ENCODE data around the gene HEBP1.

The HEBP1 gene

DNA sequence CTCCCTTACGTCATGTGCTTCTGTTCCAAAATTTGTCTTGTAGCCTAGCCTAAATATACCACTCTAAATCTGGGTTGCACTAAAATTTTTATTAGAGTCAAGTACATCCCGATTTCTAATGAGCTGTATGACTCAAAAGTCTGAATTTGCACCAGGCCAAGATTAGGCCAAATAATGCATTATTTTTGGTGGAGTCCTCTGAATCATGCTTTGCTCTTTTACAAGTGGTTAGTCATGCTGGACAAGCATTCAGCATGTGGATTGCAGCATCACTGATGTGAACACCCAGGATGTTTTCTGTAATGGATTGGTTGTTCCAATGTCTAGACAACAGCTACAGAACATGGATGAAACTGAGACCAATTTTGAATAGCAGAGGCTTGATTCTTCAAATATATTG is 23.7 kb downstream of the HEBP1 start:
- POLR2A ChIA-PET = interaction anchor here (0.6 kb wide), 1 partner anchor 869 kb away, joined by 3 read pairs; no protein-coding TSS in a partner anchor
- CTCF ChIA-PET = interaction anchor here (0.7 to 5.9 kb wide), 18 partner anchors 10 to 239 kb away, joined by 3 to 59 read pairs (median 4); no protein-coding TSS in a partner anchor
- peak; percentile 92 for DNase-seq (ENCODE audit: low read depth, low spot score)
- H3K4me3 ChIP-seq (ENCODE audit: low read depth, low read length) = no peak overlapping the region
- TF ChIP-seq, protein P1, sequence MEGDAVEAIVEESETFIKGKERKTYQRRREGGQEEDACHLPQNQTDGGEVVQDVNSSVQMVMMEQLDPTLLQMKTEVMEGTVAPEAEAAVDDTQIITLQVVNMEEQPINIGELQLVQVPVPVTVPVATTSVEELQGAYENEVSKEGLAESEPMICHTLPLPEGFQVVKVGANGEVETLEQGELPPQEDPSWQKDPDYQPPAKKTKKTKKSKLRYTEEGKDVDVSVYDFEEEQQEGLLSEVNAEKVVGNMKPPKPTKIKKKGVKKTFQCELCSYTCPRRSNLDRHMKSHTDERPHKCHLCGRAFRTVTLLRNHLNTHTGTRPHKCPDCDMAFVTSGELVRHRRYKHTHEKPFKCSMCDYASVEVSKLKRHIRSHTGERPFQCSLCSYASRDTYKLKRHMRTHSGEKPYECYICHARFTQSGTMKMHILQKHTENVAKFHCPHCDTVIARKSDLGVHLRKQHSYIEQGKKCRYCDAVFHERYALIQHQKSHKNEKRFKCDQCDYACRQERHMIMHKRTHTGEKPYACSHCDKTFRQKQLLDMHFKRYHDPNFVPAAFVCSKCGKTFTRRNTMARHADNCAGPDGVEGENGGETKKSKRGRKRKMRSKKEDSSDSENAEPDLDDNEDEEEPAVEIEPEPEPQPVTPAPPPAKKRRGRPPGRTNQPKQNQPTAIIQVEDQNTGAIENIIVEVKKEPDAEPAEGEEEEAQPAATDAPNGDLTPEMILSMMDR (IDR thresholded peaks at IDR 0.05; ENCODE audit: insufficient read depth, low read length, missing control alignments) = no peak

DNA sequence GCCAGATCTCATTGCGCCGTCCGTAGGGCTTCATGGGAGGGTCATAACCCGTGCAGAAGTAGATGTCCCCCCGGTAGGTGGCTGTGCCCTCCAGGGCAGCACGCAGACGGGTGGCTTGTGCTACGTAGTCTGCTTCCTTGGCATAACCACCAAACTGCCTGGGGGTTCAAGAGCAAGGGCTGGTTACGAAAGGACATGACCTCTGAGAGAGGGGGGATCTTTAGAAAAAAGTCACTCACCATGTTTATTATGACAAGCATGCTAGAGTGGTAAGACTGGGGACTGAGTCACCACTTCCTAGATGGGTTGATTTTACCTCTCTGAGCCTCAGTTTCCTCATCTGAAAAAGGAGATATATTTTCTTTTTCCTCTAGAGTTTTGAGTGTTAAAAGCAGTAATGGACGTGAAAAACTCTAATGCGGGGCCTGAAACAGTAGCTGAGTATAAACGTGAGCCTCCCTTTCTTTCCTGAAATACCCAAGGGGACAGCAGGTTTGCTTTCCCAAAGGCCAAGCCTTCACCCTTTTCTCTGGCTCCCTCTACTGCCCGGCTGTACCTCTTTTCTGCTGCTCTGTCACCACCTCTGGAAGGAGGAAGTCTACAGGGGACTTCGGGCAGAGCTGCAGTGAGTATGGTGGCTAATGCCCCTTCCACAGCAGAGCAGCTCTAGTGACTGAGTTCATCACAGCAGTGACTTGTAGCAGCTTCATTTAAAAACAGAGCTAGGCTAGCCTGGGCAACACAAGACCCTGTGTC is 24.6 kb downstream of the HEBP1 start:
- ChIA-PET POLR2A (interaction anchor here (0.6 to 0.7 kb wide), 2 partner anchors 183 to 868 kb away, joined by 3 read pairs; no protein-coding TSS in a partner anchor), CTCF (interaction anchor here (0.6 to 5.9 kb wide), 23 partner anchors 8 to 1369 kb away, joined by 3 to 59 read pairs (median 4); no protein-coding TSS in a partner anchor)
- no peak for DNase-seq (ENCODE audit: low read depth, low spot score)
- TF ChIP-seq, protein P1 (IDR thresholded peaks at IDR 0.05; ENCODE audit: insufficient read depth, low read length, missing control alignments) = peak; percentile 52
- H3K4me3 ChIP-seq (ENCODE audit: low read depth, low read length) = no peak overlapping the region

DNA sequence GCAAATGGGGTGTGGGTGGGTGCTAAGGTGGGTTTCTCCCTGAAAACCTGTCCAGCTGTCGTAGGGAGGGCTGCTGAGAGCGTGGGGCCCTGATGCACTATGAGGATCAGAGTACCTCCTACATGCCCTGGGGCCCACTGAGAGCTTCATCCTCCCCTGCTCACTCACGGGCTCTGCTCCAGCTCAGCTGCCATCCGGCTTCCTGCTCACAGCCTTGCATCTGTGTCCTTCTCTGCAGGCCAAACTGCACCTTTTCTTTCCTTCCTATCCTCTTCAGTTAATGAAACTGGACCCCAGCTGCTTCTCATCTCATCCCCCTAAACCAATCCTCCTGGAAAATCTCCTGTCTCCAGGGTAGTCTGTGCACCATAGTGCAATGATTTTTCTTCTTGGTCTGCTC is 25.9 kb downstream of the HEBP1 start:
- CTCF ChIA-PET = interaction anchor here (0.9 to 5.9 kb wide), 10 partner anchors 9 to 237 kb away, joined by 3 to 59 read pairs (median 12); no protein-coding TSS in a partner anchor

DNA sequence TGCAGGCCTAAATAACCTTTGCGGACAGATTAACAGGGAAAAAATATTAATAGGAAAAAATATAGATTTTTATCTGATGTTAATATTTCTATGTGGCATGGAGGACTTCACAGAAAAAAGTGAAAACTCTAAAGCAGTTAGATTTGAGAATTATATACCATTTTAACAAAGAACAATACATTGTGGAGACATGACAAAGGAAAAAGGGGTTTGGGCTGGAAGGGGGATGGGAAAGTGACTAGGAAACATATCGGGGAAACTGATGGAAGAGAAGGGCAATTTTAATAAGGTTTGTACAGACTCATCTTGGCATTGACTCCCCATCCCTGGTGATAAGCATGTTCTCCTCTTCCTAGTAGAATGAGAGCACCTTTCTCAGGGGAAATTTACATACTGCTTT is 27.0 kb downstream of the HEBP1 start:
- TF ChIP-seq, protein P1 (IDR thresholded peaks at IDR 0.05; ENCODE audit: insufficient read depth, low read length, missing control alignments) = no peak
- ChIA-PET POLR2A (no interaction called here), CTCF (interaction anchor here (1.3 to 5.9 kb wide), 4 partner anchors 10 to 185 kb away, joined by 4 to 59 read pairs (median 32); no protein-coding TSS in a partner anchor)
- DNase-seq (ENCODE audit: low read depth, low spot score) = no peak
- no peak overlapping the region for H3K4me3 ChIP-seq (ENCODE audit: low read depth, low read length)

More for the DNA sequence above, 25.9 kb downstream of the HEBP1 start:
- TF ChIP-seq, protein P1 (IDR thresholded peaks at IDR 0.05; ENCODE audit: insufficient read depth, low read length, missing control alignments) = no peak
- no peak overlapping the region for H3K4me3 ChIP-seq (ENCODE audit: low read depth, low read length)
- POLR2A ChIA-PET = no interaction called here
- DNase-seq (ENCODE audit: low read depth, low spot score) = no peak

DNA sequence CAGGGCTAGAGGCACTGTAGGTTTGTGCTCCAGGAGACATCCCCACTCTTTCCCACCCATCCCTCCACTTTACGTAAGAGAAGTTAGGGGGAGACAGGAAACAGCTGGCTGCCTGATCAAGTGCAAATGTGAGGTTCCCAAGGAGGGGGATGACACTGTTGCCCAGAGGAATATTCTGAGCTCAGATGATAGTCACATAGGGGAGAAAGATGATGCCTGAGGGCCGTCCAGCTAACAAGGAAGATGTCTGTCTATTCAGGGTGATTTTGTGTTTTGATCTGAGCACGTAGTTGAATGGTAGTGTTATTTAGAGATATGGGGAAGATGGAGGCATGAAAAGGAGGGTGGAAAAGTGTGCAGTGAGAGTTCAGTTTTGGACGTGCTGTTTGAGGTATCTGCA is 34.2 kb downstream of the HEBP1 start:
- ChIA-PET POLR2A (no interaction called here), CTCF (interaction anchor here (1.6 kb wide), 1 partner anchor 10 kb away, joined by 4 read pairs; no protein-coding TSS in a partner anchor)
- no peak for DNase-seq (ENCODE audit: low read depth, low spot score)
- no peak overlapping the region for H3K4me3 ChIP-seq (ENCODE audit: low read depth, low read length)
- TF ChIP-seq, protein P1 (IDR thresholded peaks at IDR 0.05; ENCODE audit: insufficient read depth, low read length, missing control alignments) = no peak

DNA sequence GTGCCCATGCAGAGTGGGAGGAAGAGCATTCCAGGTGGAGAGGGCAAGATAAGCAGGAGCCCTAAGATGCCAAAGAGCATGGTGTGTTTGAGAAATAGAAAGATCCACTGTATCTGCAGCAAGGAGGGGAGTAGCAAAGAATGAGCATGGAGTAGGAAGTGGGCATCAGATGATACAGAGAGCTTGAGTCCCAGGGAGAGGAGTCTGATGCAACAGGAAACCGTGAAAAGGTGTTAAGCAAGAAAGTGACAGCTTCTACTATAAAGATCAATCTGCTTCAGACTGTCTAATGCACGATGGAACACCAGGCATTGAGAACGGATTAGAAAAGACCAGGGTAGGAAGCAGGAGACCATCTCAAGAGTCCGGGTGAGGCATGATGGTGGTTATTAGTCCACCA is 35.8 kb downstream of the HEBP1 start:
- ChIA-PET POLR2A (no interaction called here), CTCF (interaction anchor here (1.3 kb wide), 2 partner anchors 11 to 48 kb away, joined by 3 to 4 read pairs; no protein-coding TSS in a partner anchor)
- TF ChIP-seq, protein P1 (IDR thresholded peaks at IDR 0.05; ENCODE audit: insufficient read depth, low read length, missing control alignments) = no peak

More for the DNA sequence above, 35.8 kb downstream of the HEBP1 start:
- no peak overlapping the region for H3K4me3 ChIP-seq (ENCODE audit: low read depth, low read length)
- DNase-seq (ENCODE audit: low read depth, low spot score) = no peak

All from AG04449 (cell line).